Osteocyte (in vitro differentiated cells): Measurements from ENCODE around the gene FOXO6. TPM values are rescaled to one million over a fixed set of nuclear protein-coding genes. Genes with fewer than 3 reads are reported as not detected.
A peak's percentile ranks its signal among the peaks of the same experiment; 100 is the strongest.

ENCODE experiments used
- DNase-seq: peaks from one replicate; pipeline ENCODE4 v3.0.0; 2021; ENCODE audit warnings: mixed read lengths; ENCODE audit not compliant: unreplicated experiment; ENCODE audit errors: extremely low spot score
- H3K27ac Mint-ChIP-seq: one replicate; pipeline ENCODE4 v1.8.0; 2021; ENCODE audit warnings: mild to moderate bottlenecking, mixed read lengths; ENCODE audit not compliant: unreplicated experiment
- H3K27me3 Mint-ChIP-seq: one replicate; pipeline ENCODE4 v1.8.0; 2021; ENCODE audit warnings: mixed read lengths; ENCODE audit not compliant: unreplicated experiment
- H3K36me3 Mint-ChIP-seq: one replicate; pipeline ENCODE4 v1.8.0; 2021; ENCODE audit warnings: mixed read lengths; ENCODE audit not compliant: unreplicated experiment
- H3K4me1 Mint-ChIP-seq: one replicate; pipeline ENCODE4 v1.8.0; 2021; ENCODE audit warnings: mixed read lengths; ENCODE audit not compliant: unreplicated experiment
- H3K4me3 Mint-ChIP-seq: one replicate; pipeline ENCODE4 v1.8.0; 2021; ENCODE audit warnings: mild to moderate bottlenecking, moderate library complexity, mixed read lengths; ENCODE audit not compliant: unreplicated experiment
- H3K9me3 Mint-ChIP-seq: one replicate; pipeline ENCODE4 v1.8.0; 2021; ENCODE audit warnings: mixed read lengths; ENCODE audit not compliant: unreplicated experiment
- CTCF ChIP-seq: fragments of 200-600 bp; sonication (generic); IDR thresholded peaks from 2 replicates; pipeline ENCODE4 v1.5.0; 2021; ENCODE audit warnings: antibody characterized with exemption, mild to moderate bottlenecking, moderate library complexity
- total RNA-seq: library from RNA; stranded (reverse); gene quantifications from 2 replicates; pipeline ENCODE4 v1.2.1, GENCODE V29; 2021

The FOXO6 gene
- total RNA-seq, 1 donor from 2014 or later, result 0.99 TPM

DNA sequence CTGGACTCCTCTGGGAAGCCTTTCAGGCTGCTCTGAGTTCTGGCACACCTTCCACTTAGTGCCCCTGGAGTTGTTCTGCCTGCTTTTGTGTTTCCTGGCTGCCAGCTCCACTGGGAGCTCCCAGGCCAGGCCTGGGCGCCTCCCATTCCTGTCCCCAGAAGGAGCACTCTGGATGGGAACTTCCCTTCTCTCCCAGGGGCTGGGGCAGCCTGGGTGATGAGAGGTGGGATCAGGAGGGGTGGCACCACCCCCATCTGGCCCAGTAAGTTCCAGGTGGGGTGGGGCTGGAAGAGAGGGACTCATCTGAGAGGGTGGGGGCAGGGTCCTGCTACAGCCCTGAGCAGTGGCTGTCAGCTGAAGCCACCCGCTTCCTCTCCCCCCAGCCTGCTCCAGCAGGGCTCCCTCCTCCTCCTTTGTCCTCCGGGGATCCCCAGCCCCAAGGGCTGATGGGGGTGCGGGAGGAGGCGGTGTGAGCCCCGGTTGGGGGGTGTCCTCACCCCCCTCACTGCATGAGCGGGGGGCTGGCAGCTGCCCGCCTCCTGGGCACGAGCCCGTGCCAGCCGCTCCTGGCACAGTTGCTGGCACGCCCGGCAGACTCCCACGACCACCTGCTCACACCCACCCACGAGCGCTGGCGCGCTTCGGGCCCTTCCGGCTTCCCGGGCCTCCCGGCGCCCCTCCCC is 4.7 kb downstream of the FOXO6 start:
- peak overlapping the region; percentile 54 for H3K27ac Mint-ChIP-seq
- H3K27me3 Mint-ChIP-seq, result peaks cover 8% of the 10 kb centered on the region
- peaks cover 18% of the 10 kb centered on the region for H3K4me1 Mint-ChIP-seq
- H3K9me3 Mint-ChIP-seq, result no peaks in the 10 kb centered on the region
- no peak for TF ChIP-seq CTCF
- DNase-seq, result no peak
- H3K4me3 Mint-ChIP-seq, result peak overlapping the region; percentile 35
- no peaks in the 10 kb centered on the region for H3K36me3 Mint-ChIP-seq

DNA sequence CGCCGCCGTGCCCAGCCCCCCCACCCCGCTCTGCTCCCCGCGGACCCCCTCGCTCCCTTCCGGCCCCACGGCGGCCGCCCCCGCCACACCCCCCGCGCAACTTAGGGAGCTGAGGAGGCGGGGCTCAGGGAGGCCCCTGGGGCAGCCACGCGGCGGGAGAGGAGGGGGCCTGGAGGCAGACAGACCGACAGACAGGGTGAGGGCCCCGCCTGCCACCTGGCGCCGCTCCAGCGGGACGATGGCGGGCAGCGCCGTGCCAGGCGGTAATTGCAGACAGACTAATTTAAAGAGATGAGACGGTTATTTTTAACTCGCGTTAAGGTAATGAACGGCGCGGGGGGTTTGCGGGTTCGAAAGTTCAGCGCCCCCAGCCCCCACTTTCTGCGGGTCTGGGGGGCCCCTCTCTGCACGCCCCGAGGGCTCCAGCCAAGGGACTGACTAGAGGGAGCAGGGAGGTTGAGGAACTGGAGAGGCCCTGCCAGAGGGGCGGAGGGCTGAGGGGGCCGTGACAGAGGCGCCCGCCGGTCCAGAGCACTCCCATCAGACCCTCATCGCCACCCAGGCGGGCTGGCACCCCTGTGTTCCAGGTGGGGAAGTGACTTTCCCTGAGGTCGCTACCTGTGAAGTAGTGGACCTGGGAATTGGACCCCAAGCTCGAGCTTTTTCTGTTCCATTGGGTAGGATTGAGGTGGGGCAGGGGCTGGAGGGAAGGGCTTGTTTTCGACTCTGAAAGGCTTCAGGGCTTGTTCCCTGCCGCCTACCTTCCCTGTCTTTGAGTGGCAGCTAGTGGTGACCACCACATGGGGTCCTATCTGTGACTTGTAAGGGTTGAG is 5.4 kb downstream of the FOXO6 start:
- no peak for DNase-seq
- Mint-ChIP-seq H3K27ac (peak overlapping the region; percentile 31), H3K36me3 (no peaks in the 10 kb centered on the region), H3K4me1 (peaks cover 21% of the 10 kb centered on the region), H3K27me3 (peaks cover 8% of the 10 kb centered on the region), H3K9me3 (no peaks in the 10 kb centered on the region), H3K4me3 (peak overlapping the region; percentile 53)
- TF ChIP-seq CTCF, result no peak

DNA sequence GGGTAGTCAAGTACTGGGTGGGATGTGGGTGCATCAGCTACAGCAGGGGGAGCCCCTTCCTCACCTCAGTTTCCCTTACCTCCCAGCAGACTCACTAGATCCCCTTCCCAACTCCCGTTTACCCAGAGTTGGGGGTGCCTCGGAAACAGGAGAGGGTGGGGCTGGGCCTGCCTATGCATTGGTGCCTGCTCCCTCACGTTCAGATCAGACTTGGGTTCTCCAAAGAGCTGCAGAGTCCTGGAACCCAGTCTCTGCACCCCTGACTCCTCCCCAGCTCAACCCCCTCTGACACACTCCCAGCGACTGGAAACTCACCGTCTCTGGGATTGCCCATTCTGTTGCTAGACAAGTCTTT is 6.0 kb downstream of the FOXO6 start:
- TF ChIP-seq CTCF, result no peak
- H3K27ac Mint-ChIP-seq, result no peak overlapping the region
- no peaks in the 10 kb centered on the region for H3K36me3 Mint-ChIP-seq
- peaks cover 27% of the 10 kb centered on the region for H3K4me1 Mint-ChIP-seq
- DNase-seq, result no peak
- peaks cover 8% of the 10 kb centered on the region for H3K27me3 Mint-ChIP-seq
- no peaks in the 10 kb centered on the region for H3K9me3 Mint-ChIP-seq
- H3K4me3 Mint-ChIP-seq, result no peak overlapping the region

DNA sequence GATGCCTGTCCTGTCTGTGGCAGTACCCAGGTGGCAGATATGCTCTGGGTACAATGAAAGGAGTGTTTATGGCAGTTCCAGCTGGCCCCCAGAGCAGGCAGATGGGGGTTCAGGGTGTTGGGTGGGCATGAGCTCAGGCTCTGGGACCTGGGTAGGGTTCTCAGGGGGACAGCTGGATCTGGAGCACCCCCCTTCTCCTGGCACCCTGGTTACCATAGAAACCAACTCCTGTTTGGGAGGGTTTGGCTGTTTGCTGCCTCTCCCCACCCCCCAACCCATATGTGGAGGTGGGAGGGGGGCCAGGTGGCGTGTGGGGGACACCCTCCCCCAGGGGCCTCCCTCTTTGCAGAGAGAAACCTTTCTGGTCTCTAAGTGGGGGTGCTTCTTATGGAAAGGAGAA is 7.1 kb downstream of the FOXO6 start:
- Mint-ChIP-seq H3K4me3 (no peak overlapping the region), H3K27me3 (peaks cover 8% of the 10 kb centered on the region), H3K4me1 (peaks cover 36% of the 10 kb centered on the region), H3K27ac (no peak overlapping the region), H3K9me3 (no peaks in the 10 kb centered on the region), H3K36me3 (no peaks in the 10 kb centered on the region)
- DNase-seq, result no peak
- no peak for TF ChIP-seq CTCF

GRCh38 chr1:41368801-41369200 is 7.6 kb downstream of the FOXO6 start:
- no peaks in the 10 kb centered on the region for H3K36me3 Mint-ChIP-seq
- no peak overlapping the region for H3K27ac Mint-ChIP-seq
- no peak for DNase-seq
- peaks cover 36% of the 10 kb centered on the region for H3K4me1 Mint-ChIP-seq
- peaks cover 6% of the 10 kb centered on the region for H3K27me3 Mint-ChIP-seq
- H3K4me3 Mint-ChIP-seq, result no peak overlapping the region
- TF ChIP-seq CTCF, result no peak
- H3K9me3 Mint-ChIP-seq, result no peaks in the 10 kb centered on the region
